PC-9 (cell line): Measurements from ENCODE around the gene ZFAND3. TPM values are rescaled to one million over a fixed set of nuclear protein-coding genes. Genes with fewer than 3 reads are reported as not detected.

Experiments
- BruUV-seq: library from RNA; stranded (reverse); fragments of 400-500 nt; replicated peaks from 2 replicates; lab custom pipeline; 2021; lab: Mats Ljungman, UMichigan
- CTCF ChIA-PET: fragments of 300-600 bp; sonication (Branson Sonifier 250); formaldehyde crosslinking; loops from one replicate; lab custom pipeline; 2022; ENCODE audit warnings: antibody characterized with exemption; lab: Charles Lee
- POLR2A ChIA-PET: fragments of 300-600 bp; sonication (Branson Sonifier 250); formaldehyde crosslinking; loops from one replicate; lab custom pipeline; 2022; ENCODE audit warnings: antibody characterized with exemption; ENCODE audit not compliant: unreplicated experiment; lab: Charles Lee
- DNase-seq, 2 experiments: peaks; one replicate each; pipeline versions ENCODE4 v3.0.0 to v3.0.0-alpha.2; 2015 to 2022; ENCODE audit warnings: mixed read lengths in 1 of 2
- H2AFZ ChIP-seq: fragments of 200-600 bp; sonication (generic); 2 replicates; pipeline ENCODE4 v1.8.1; 2017; ENCODE audit warnings: antibody characterized with exemption
- H3F3A ChIP-seq: fragments of 200-600 bp; sonication (generic); 2 replicates; pipeline ENCODE4 v1.8.1; 2017; ENCODE audit warnings: antibody characterized with exemption, mild to moderate bottlenecking, low read depth; ENCODE audit not compliant: insufficient read depth
- H3K27ac ChIP-seq: fragments of 200-600 bp; sonication (generic); 2 replicates; pipeline ENCODE4 v1.6.1; 2016; ENCODE audit warnings: mixed run types
- H3K27me3 ChIP-seq: fragments of 200-600 bp; sonication (generic); 2 replicates; pipeline ENCODE4 v1.6.1; 2016; ENCODE audit warnings: low read depth, mixed run types; ENCODE audit not compliant: insufficient read depth
- H3K36me3 ChIP-seq: fragments of 200-600 bp; sonication (generic); 2 replicates; pipeline ENCODE4 v1.6.1; 2016; ENCODE audit warnings: low read depth, mixed run types
- H3K4me1 ChIP-seq: fragments of 200-600 bp; sonication (generic); replicated peaks from 2 replicates; pipeline ENCODE4 v1.6.1; 2016; ENCODE audit warnings: mixed run types; ENCODE audit not compliant: insufficient read depth
- H3K4me2 ChIP-seq: fragments of 200-600 bp; sonication (generic); 2 replicates; pipeline ENCODE4 v1.6.1; 2017; ENCODE audit warnings: mixed run types
- H3K4me3 ChIP-seq: fragments of 200-600 bp; sonication (generic); 2 replicates; pipeline ENCODE4 v1.6.1; 2016; ENCODE audit warnings: mixed run types
- H3K79me2 ChIP-seq: fragments of 200-600 bp; sonication (generic); 2 replicates; pipeline ENCODE4 v1.6.1; 2017; ENCODE audit warnings: low read depth, mixed run types
- H3K9me2 ChIP-seq: fragments of 200-600 bp; sonication (generic); 2 replicates; pipeline ENCODE4 v1.8.1; 2017; ENCODE audit warnings: mild to moderate bottlenecking; ENCODE audit not compliant: insufficient read depth
- H3K9me3 ChIP-seq: fragments of 200-600 bp; sonication (generic); 2 replicates; pipeline ENCODE4 v1.8.1; 2016; ENCODE audit warnings: low read depth; ENCODE audit not compliant: insufficient read depth
- H4K20me1 ChIP-seq: fragments of 200-600 bp; sonication (generic); 2 replicates; pipeline ENCODE4 v1.8.1; 2017; ENCODE audit not compliant: insufficient read depth
- CTCF ChIP-seq: fragments of 200-600 bp; sonication (generic); conservative IDR thresholded peaks from 2 replicates; pipeline ENCODE4 v1.6.1; 2017; ENCODE audit warnings: mixed run types, antibody characterized with exemption, mild to moderate bottlenecking, moderate library complexity
- EZH2 ChIP-seq: fragments of 200-600 bp; sonication (generic); IDR thresholded peaks from 2 replicates; pipeline ENCODE4 v1.8.0; 2017; ENCODE audit warnings: antibody characterized with exemption, low read depth
- intact Hi-C: fragments of 100-400 bp; cut with micrococcal nuclease; formaldehyde crosslinking; loops from one replicate; pipeline ENCODE4 v1.10.0; 2022; ENCODE audit not compliant: unreplicated experiment
- total RNA-seq: library from RNA; stranded (reverse); gene quantifications from 2 replicates; pipeline ENCODE4 v1.2.3, GENCODE V29; 2021

The ZFAND3 gene
- total RNA-seq, 1 experiment from 2014 or later: 46.8 TPM

DNA sequence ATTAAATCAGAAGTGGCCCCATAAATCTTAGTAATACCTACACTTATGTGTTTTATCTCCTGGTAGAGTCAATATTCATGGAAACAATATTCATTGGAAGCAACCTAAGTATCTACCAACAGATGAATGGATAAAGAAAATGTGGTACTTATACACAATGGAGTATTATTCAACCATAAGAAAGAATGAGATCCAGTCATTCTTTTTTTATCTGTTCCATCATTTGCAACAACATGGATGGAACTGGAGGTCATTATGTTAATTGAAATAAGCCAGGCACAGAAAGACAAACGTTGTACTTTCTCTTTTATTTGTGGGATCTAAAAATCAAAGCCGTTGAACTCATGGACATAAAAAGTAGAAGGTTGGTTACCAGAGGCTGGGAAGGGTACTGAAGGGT lies 268.5 kb downstream of the ZFAND3 start:
- no TSS peak for BruUV-seq
- no peak overlapping the region for H3K27ac ChIP-seq
- no peaks in the 10 kb centered on the region for H3K4me1 ChIP-seq
- H3K9me3 ChIP-seq: no peaks in the 10 kb centered on the region
- 0 out of 2 replicates have a peak, but pooled peaks cover 3% of the 10 kb centered on the region for H3K9me2 ChIP-seq
- no peaks in the 10 kb centered on the region; the same call in 1 of the 2 replicates for H3K79me2 ChIP-seq
- no peaks in the 10 kb centered on the region for H3K36me3 ChIP-seq
- peaks cover 6% of the 10 kb centered on the region; the same call in 1 of the 2 replicates for H4K20me1 ChIP-seq
- no peak for DNase-seq
- TF ChIP-seq CTCF (no peak), EZH2 (no peak)
- CTCF ChIA-PET: no interaction called here
- H2AFZ ChIP-seq: no peak overlapping the region
- no peak overlapping the region for H3K4me3 ChIP-seq
- POLR2A ChIA-PET: no interaction called here
- no peak overlapping the region for H3K4me2 ChIP-seq
- no peaks in the 10 kb centered on the region for H3F3A ChIP-seq
- no peaks in the 10 kb centered on the region for H3K27me3 ChIP-seq
- intact Hi-C loops: no loop called here

DNA sequence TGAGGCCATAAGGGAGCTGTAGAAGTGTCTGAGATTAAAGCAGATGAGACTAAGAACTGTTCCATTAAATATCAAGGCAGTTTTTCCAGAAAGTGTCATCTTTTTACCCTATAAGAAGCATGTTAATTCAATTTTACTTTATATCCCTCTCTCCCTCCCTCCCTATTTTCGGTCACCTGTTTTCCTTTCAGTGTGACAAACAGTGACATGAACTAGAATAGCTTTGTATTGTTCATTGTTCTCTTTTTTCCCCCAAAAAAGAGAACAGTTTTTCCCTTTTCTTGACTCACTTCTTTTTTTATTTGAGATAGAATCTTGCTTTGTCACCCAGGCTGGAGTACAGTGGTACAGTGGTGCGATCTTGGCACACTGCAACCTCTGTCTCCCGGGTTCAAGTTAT lies 269.3 kb downstream of the ZFAND3 start:
- Histone ChIP-seq H3K79me2 (no peaks in the 10 kb centered on the region; the same call in 1 of the 2 replicates), H3K27ac (no peak overlapping the region), H3K4me1 (no peaks in the 10 kb centered on the region), H3K27me3 (no peaks in the 10 kb centered on the region), H3F3A (no peaks in the 10 kb centered on the region), H4K20me1 (peaks cover 6% of the 10 kb centered on the region; the same call in 1 of the 2 replicates), H3K36me3 (no peaks in the 10 kb centered on the region), H2AFZ (no peak overlapping the region), H3K4me2 (no peak overlapping the region), H3K9me2 (0 out of 2 replicates have a peak, but pooled peaks cover 3% of the 10 kb centered on the region), H3K4me3 (no peak overlapping the region), H3K9me3 (no peaks in the 10 kb centered on the region)
- TF ChIP-seq EZH2 (no peak), CTCF (no peak)
- intact Hi-C loops: no loop called here
- no TSS peak for BruUV-seq
- CTCF ChIA-PET: no interaction called here
- DNase-seq: no peak
- POLR2A ChIA-PET: no interaction called here

GRCh38 chr6:38091613-38092012 lies 272.1 kb downstream of the ZFAND3 start:
- no TSS peak for BruUV-seq
- no peaks in the 10 kb centered on the region for H3K79me2 ChIP-seq
- no peak for DNase-seq
- H3K9me2 ChIP-seq: 0 out of 2 replicates have a peak, but pooled peaks cover 3% of the 10 kb centered on the region
- no peak overlapping the region for H3K27ac ChIP-seq
- H3K27me3 ChIP-seq: no peaks in the 10 kb centered on the region
- no peaks in the 10 kb centered on the region for H3K36me3 ChIP-seq
- no peaks in the 10 kb centered on the region for H3F3A ChIP-seq
- intact Hi-C loops: no loop called here
- POLR2A ChIA-PET: no interaction called here
- no peaks in the 10 kb centered on the region for H3K9me3 ChIP-seq
- no peak overlapping the region for H3K4me3 ChIP-seq
- CTCF ChIA-PET: no interaction called here
- TF ChIP-seq CTCF: no peak
- TF ChIP-seq EZH2: no peak
- no peaks in the 10 kb centered on the region for H3K4me1 ChIP-seq
- no peak overlapping the region for H3K4me2 ChIP-seq
- H4K20me1 ChIP-seq: peaks cover 12% of the 10 kb centered on the region; the same call in 1 of the 2 replicates
- no peak overlapping the region for H2AFZ ChIP-seq
